Tracheal epithelial cell (primary cell): ENCODE measurements around the gene PTPRN2. TPM values are rescaled to one million over a fixed set of nuclear protein-coding genes. Genes with fewer than 3 reads are reported as not detected.

Experiments
- total RNA-seq: library from RNA; depleted of rRNA; stranded (reverse); fragments of >200 nt; gene quantifications from 2 replicates; pipeline ENCODE4 v1.2.1, GENCODE V29; 2014

Gene PTPRN2
- total RNA-seq = 1.2 and 2.8 TPM in 2 replicates

DNA sequence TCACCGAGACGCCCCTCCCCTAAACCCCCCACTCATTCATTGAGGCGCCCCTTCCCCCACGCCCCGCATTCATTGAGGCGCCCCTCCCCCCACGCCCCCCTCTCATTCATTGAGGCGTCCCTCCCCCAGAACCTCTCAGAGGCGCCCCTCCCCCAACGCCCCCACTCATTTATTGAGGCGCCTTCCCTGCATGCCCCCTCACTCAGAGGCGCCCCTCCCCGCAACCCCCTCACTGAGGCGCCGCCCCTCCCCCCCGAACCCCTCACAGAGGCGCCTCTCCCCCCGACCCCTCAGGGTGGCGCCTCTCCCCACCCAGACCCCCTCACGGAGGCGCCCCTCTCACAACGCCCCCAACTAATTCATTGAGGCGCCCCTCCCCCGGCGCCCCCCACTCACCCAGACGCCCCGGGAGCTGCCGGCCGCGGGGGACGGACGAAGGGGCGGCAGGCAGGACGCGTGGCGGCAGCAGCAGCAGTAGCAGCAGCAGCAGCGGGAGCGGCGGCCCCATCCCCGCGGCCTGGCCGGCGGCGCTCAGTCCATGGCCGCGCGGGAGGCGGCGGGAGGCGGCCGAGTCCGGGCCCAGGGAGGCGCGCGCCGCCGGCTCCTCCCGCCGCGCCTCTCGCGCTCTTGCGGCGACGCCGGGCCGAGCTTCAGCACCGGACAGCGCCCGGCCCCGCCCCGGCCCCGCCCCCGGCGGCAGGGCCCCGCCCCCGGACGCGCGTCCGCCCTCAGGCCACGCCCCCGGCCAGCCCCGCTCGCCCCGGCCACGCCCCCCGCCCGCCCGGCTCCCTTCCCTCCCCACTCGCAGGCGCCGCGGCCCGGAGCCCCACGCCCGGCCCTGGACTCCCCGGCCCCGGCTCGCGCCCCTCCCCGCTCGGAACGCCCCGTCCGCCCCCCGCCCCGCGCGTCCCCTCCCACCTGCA is at the start of gene PTPRN2:
PTPRN2 (minus strand) TSS at position 662 of the 923 bp plus-strand sequence.

Other genes with a start within 250 kb of the PTPRN2 start
- 3.4 and 4.8 TPM in 2 replicates for gene NCAPG2, start 117.0 kb upstream of the PTPRN2 start, total RNA-seq
- gene ESYT2, start 241.7 kb upstream of the PTPRN2 start, total RNA-seq = 101 and 111 TPM in 2 replicates